WTC11 (cell line): ENCODE results near the gene SRC.

Experiments used
- CREM ChIP-seq: sonication (generic); formaldehyde crosslinking; IDR thresholded peaks from 2 replicates; pipeline ENCODE4 v1.8.1; 2022; ENCODE audit warnings: mild to moderate bottlenecking, missing genetic modification reagents, moderate library complexity
- JUN ChIP-seq: sonication (generic); formaldehyde crosslinking; IDR thresholded peaks from 2 replicates; pipeline ENCODE4 v1.8.0; 2023; ENCODE audit warnings: mild to moderate bottlenecking, missing genetic modification reagents
- NFYB ChIP-seq: sonication (generic); formaldehyde crosslinking; conservative IDR thresholded peaks from 2 replicates; pipeline ENCODE4 v1.8.0; 2022; ENCODE audit warnings: low read depth, missing genetic modification reagents
- SMAD3 ChIP-seq: sonication (generic); formaldehyde crosslinking; IDR thresholded peaks from 2 replicates; pipeline ENCODE4 v1.8.0; 2022; ENCODE audit warnings: missing genetic modification reagents, mild to moderate bottlenecking, borderline replicate concordance
- ZNF263 ChIP-seq: sonication (generic); formaldehyde crosslinking; IDR thresholded peaks from 2 replicates; pipeline ENCODE4 v1.8.1; 2022; ENCODE audit warnings: low read depth, mild to moderate bottlenecking, moderate library complexity, missing genetic modification reagents
- TF ChIP-seq, protein P1 (sequence below): sonication (generic); formaldehyde crosslinking; IDR thresholded peaks from 2 replicates; pipeline ENCODE4 v1.8.1; 2023; ENCODE audit warnings: mild to moderate bottlenecking, moderate library complexity, missing genetic modification reagents
- TF ChIP-seq, protein P2 (sequence below): fragments of 200-600 bp; IDR thresholded peaks from 2 replicates; pipeline ENCODE4 v1.8.0; 2022; ENCODE audit warnings: antibody characterized with exemption
- TF ChIP-seq, protein P3 (sequence below): sonication (generic); formaldehyde crosslinking; IDR thresholded peaks from 2 replicates; pipeline ENCODE4 v1.8.1; 2022; ENCODE audit warnings: missing genetic modification reagents, borderline replicate concordance
- TF ChIP-seq, protein P4 (sequence below): sonication (generic); formaldehyde crosslinking; IDR thresholded peaks from 2 replicates; pipeline ENCODE4 v1.8.0; 2022; ENCODE audit warnings: mild to moderate bottlenecking, missing genetic modification reagents
- TF ChIP-seq, protein P5 (sequence below): sonication (generic); formaldehyde crosslinking; IDR thresholded peaks from 2 replicates; pipeline ENCODE4 v1.8.1; 2023; ENCODE audit warnings: mild to moderate bottlenecking, missing genetic modification reagents, moderate library complexity

DNA sequence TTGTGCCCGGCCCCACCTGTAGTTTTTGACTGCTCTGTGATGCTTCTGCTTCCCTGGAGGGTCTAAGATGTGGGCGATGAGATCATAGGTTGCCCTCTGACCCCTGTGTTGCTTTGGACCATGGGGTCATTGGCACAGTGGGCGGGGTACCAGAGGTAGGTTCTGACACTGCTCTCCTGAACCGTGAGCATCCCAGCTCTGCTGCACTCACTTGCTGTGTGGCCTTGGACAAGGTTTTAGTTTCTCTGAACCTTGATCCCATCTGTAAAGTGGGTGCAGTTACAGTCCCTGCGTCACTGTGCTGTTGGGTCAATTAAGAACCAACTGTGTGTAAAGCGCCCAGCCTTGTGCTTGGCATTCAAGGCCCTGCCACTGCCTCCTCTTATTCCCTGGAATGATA lies 30.9 kb downstream of the SRC start:
- TF ChIP-seq SMAD3 (CRISPR knock-in tag) (no peak), NFYB (CRISPR knock-in tag) (no peak), CREM (CRISPR knock-in tag) (no peak), JUN (CRISPR knock-in tag) (no peak), ZNF263 (CRISPR knock-in tag) (no peak)
- TF ChIP-seq, protein P1, sequence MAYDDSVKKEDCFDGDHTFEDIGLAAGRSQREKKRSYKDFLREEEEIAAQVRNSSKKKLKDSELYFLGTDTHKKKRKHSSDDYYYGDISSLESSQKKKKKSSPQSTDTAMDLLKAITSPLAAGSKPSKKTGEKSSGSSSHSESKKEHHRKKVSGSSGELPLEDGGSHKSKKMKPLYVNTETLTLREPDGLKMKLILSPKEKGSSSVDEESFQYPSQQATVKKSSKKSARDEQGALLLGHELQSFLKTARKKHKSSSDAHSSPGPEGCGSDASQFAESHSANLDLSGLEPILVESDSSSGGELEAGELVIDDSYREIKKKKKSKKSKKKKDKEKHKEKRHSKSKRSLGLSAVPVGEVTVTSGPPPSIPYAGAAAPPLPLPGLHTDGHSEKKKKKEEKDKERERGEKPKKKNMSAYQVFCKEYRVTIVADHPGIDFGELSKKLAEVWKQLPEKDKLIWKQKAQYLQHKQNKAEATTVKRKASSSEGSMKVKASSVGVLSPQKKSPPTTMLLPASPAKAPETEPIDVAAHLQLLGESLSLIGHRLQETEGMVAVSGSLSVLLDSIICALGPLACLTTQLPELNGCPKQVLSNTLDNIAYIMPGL (CRISPR knock-in tag), result no peak
- TF ChIP-seq, protein P2, sequence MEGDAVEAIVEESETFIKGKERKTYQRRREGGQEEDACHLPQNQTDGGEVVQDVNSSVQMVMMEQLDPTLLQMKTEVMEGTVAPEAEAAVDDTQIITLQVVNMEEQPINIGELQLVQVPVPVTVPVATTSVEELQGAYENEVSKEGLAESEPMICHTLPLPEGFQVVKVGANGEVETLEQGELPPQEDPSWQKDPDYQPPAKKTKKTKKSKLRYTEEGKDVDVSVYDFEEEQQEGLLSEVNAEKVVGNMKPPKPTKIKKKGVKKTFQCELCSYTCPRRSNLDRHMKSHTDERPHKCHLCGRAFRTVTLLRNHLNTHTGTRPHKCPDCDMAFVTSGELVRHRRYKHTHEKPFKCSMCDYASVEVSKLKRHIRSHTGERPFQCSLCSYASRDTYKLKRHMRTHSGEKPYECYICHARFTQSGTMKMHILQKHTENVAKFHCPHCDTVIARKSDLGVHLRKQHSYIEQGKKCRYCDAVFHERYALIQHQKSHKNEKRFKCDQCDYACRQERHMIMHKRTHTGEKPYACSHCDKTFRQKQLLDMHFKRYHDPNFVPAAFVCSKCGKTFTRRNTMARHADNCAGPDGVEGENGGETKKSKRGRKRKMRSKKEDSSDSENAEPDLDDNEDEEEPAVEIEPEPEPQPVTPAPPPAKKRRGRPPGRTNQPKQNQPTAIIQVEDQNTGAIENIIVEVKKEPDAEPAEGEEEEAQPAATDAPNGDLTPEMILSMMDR, result no peak
- TF ChIP-seq, protein P3, sequence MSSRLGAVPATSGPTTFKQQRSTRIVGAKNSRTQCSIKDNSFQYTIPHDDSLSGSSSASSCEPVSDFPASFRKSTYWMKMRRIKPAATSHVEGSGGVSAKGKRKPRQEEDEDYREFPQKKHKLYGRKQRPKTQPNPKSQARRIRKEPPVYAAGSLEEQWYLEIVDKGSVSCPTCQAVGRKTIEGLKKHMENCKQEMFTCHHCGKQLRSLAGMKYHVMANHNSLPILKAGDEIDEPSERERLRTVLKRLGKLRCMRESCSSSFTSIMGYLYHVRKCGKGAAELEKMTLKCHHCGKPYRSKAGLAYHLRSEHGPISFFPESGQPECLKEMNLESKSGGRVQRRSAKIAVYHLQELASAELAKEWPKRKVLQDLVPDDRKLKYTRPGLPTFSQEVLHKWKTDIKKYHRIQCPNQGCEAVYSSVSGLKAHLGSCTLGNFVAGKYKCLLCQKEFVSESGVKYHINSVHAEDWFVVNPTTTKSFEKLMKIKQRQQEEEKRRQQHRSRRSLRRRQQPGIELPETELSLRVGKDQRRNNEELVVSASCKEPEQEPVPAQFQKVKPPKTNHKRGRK, result no peak
- TF ChIP-seq, protein P4, sequence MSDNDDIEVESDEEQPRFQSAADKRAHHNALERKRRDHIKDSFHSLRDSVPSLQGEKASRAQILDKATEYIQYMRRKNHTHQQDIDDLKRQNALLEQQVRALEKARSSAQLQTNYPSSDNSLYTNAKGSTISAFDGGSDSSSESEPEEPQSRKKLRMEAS (CRISPR knock-in tag), result no peak
- TF ChIP-seq, protein P5, sequence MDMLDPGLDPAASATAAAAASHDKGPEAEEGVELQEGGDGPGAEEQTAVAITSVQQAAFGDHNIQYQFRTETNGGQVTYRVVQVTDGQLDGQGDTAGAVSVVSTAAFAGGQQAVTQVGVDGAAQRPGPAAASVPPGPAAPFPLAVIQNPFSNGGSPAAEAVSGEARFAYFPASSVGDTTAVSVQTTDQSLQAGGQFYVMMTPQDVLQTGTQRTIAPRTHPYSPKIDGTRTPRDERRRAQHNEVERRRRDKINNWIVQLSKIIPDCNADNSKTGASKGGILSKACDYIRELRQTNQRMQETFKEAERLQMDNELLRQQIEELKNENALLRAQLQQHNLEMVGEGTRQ (CRISPR knock-in tag), result no peak
